ENCODE results near the gene C11orf21. TPM values are rescaled to one million over a fixed set of nuclear protein-coding genes. Genes with fewer than 3 reads are reported as not detected.

Gene C11orf21
- total and polyA plus RNA-seq, 2 experiments from 2014 or later = 0.17 to 0.68 TPM

- Histone ChIP-seq H2AFZ (peak overlapping the region; percentile 65), H3K9me2 (replicated peaks; ENCODE audit: insufficient read depth) (no peaks in the 10 kb centered on the region), H3K4me1 (ENCODE audit: insufficient read depth) (peaks cover 12% of the 10 kb centered on the region), H3K79me2 (no peaks in the 10 kb centered on the region), H3K4me3 (peak overlapping the region; percentile 52), H3K36me3 (replicated peaks; ENCODE audit: insufficient read depth, low read depth) (no peaks in the 10 kb centered on the region), H3K27me3 (peaks cover 32% of the 10 kb centered on the region), H3K27ac (peak overlapping the region; percentile 60), H3K4me2 (peak overlapping the region; percentile 93), H3K9me3 (ENCODE audit: low read depth) (no peaks in the 10 kb centered on the region), H4K20me1 (ENCODE audit: insufficient read depth, poor library complexity, severe bottlenecking) (no peaks in the 10 kb centered on the region)
- TF ChIP-seq CTCF (IDR thresholded peaks at IDR 0.05; ENCODE audit: poor library complexity) = peak; percentile 37
- no peak for TF ChIP-seq EZH2 (IDR thresholded peaks at IDR 0.05; ENCODE audit: borderline replicate concordance)
- TF ChIP-seq EZH2phosphoT487 (IDR thresholded peaks at IDR 0.05; ENCODE audit: low read depth, severe bottlenecking, unreplicated experiment) = peak; percentile 27
- WGBS (ENCODE audit: low lambda C conversion rate, missing lambda C conversion rate) = 2% methylated on average over 71 of the region's 104 CpGs
- peak; percentile 84 for DNase-seq (ENCODE audit: low spot score)
Measured at GRCh38 chr11:2269601-2270321, 32.0 kb downstream of the C11orf21 start.

- Histone ChIP-seq H3K9me3 (ENCODE audit: low read depth) (no peaks in the 10 kb centered on the region), H3K4me1 (ENCODE audit: insufficient read depth) (peaks cover 12% of the 10 kb centered on the region), H3K36me3 (replicated peaks; ENCODE audit: insufficient read depth, low read depth) (no peaks in the 10 kb centered on the region), H3K27me3 (peaks cover 32% of the 10 kb centered on the region), H3K79me2 (no peaks in the 10 kb centered on the region), H2AFZ (peak overlapping the region; percentile 65), H3K9me2 (replicated peaks; ENCODE audit: insufficient read depth) (no peaks in the 10 kb centered on the region), H4K20me1 (ENCODE audit: insufficient read depth, poor library complexity, severe bottlenecking) (no peaks in the 10 kb centered on the region), H3K4me3 (peak overlapping the region; percentile 52), H3K4me2 (peak overlapping the region; percentile 93), H3K27ac (peak overlapping the region; percentile 60)
- 1% methylated on average over 40 of the region's 89 CpGs for WGBS (ENCODE audit: low lambda C conversion rate, missing lambda C conversion rate)
- DNase-seq (ENCODE audit: low spot score) = peak; percentile 79
- TF ChIP-seq CTCF (IDR thresholded peaks at IDR 0.05; ENCODE audit: poor library complexity) (no peak), EZH2 (IDR thresholded peaks at IDR 0.05; ENCODE audit: borderline replicate concordance) (no peak), EZH2phosphoT487 (IDR thresholded peaks at IDR 0.05; ENCODE audit: low read depth, severe bottlenecking, unreplicated experiment) (no peak)
Measured at GRCh38 chr11:2268729-2269600, 32.8 kb downstream of the C11orf21 start.

GRCh38 chr11:2267851-2268728 lies 33.6 kb downstream of the C11orf21 start:
- H3K9me3 ChIP-seq (ENCODE audit: low read depth) = no peaks in the 10 kb centered on the region
- no peak for DNase-seq (ENCODE audit: low spot score)
- H3K79me2 ChIP-seq = no peaks in the 10 kb centered on the region
- peaks cover 32% of the 10 kb centered on the region for H3K27me3 ChIP-seq
- peaks cover 12% of the 10 kb centered on the region for H3K4me1 ChIP-seq (ENCODE audit: insufficient read depth)
- no peak overlapping the region for H2AFZ ChIP-seq
- H3K9me2 ChIP-seq (replicated peaks; ENCODE audit: insufficient read depth) = no peaks in the 10 kb centered on the region
- H3K4me2 ChIP-seq = peak overlapping the region; percentile 93
- no peak for TF ChIP-seq CTCF (IDR thresholded peaks at IDR 0.05; ENCODE audit: poor library complexity)
- no peak for TF ChIP-seq EZH2phosphoT487 (IDR thresholded peaks at IDR 0.05; ENCODE audit: low read depth, severe bottlenecking, unreplicated experiment)
- no peak for TF ChIP-seq EZH2 (IDR thresholded peaks at IDR 0.05; ENCODE audit: borderline replicate concordance)
- no peaks in the 10 kb centered on the region for H3K36me3 ChIP-seq (replicated peaks; ENCODE audit: insufficient read depth, low read depth)
- H3K4me3 ChIP-seq = no peak overlapping the region
- 80% methylated on average over 26 of the region's 26 CpGs for WGBS (ENCODE audit: low lambda C conversion rate, missing lambda C conversion rate)
- H4K20me1 ChIP-seq (ENCODE audit: insufficient read depth, poor library complexity, severe bottlenecking) = no peaks in the 10 kb centered on the region
- H3K27ac ChIP-seq = no peak overlapping the region

Measured in hepatocyte (in vitro differentiated cells).